A172 (cell line): Measurements from ENCODE around the gene GALNT11. TPM values are rescaled to one million over a fixed set of nuclear protein-coding genes. Genes with fewer than 3 reads are reported as not detected.
"Not testable (repeated sequence)": the region's sequence is repeated elsewhere in the genome, so short reads cannot be mapped to it uniquely, and the experiment has no call there.

Source experiments
- DNase-seq: peaks from one replicate; pipeline ENCODE4 v3.0.0-alpha.2; 2015; ENCODE audit warnings: low spot score
- total RNA-seq: library from RNA; depleted of rRNA; stranded (reverse); fragments of >200 nt; shearing (Covaris generic); gene quantifications from 2 replicates; pipeline ENCODE4 v1.2.3, GENCODE V29; 2014

Gene GALNT11
- total RNA-seq, 1 experiment from 2014 or later, result 73.5 TPM

GRCh38 chr7:152075379-152075778, 49.9 kb downstream of the GALNT11 start:
- DNase-seq, result not testable (repeated sequence)

- DNase-seq, result no peak
Observed at GRCh38 chr7:152076324-152076821, 50.9 kb downstream of the GALNT11 start.

GRCh38 chr7:152076940-152077933, 51.8 kb downstream of the GALNT11 start:
- DNase-seq, result no peak

GRCh38 chr7:152078025-152078424, 52.6 kb downstream of the GALNT11 start:
- DNase-seq, result no peak

- no peak for DNase-seq
Observed at GRCh38 chr7:152078786-152079185, 53.3 kb downstream of the GALNT11 start.

GRCh38 chr7:152081088-152081487, 55.6 kb downstream of the GALNT11 start:
- DNase-seq, result no peak

GRCh38 chr7:152082073-152082721, 56.7 kb downstream of the GALNT11 start:
- not testable (repeated sequence) for DNase-seq

- DNase-seq, result no peak
Observed at GRCh38 chr7:152085131-152085530, 59.7 kb downstream of the GALNT11 start.

- DNase-seq, result no peak
Observed at GRCh38 chr7:152086513-152086912, 61.0 kb downstream of the GALNT11 start.

GRCh38 chr7:152089183-152089582, 63.7 kb downstream of the GALNT11 start:
- DNase-seq, result no peak

- no peak for DNase-seq
Observed at GRCh38 chr7:152090747-152091146, 65.3 kb downstream of the GALNT11 start.

- no peak for DNase-seq
Observed at GRCh38 chr7:152093717-152094116, 68.2 kb downstream of the GALNT11 start.

- DNase-seq, result no peak
Observed at GRCh38 chr7:152095771-152096170, 70.3 kb downstream of the GALNT11 start.

- no peak for DNase-seq
Observed at GRCh38 chr7:152097330-152097729, 71.9 kb downstream of the GALNT11 start.

GRCh38 chr7:152103066-152103465, 77.6 kb downstream of the GALNT11 start:
- no peak for DNase-seq

GRCh38 chr7:152103691-152104090, 78.2 kb downstream of the GALNT11 start:
- DNase-seq, result no peak

GRCh38 chr7:152105205-152105604, 79.7 kb downstream of the GALNT11 start:
- DNase-seq, result no peak

GRCh38 chr7:152106990-152107389, 81.5 kb downstream of the GALNT11 start:
- no peak for DNase-seq

GRCh38 chr7:152107945-152108344, 82.5 kb downstream of the GALNT11 start:
- no peak for DNase-seq

- no peak for DNase-seq
Observed at GRCh38 chr7:152108359-152108758, 82.9 kb downstream of the GALNT11 start.

GRCh38 chr7:152112829-152113228, 87.4 kb downstream of the GALNT11 start:
- no peak for DNase-seq

GRCh38 chr7:152115021-152115718, 89.7 kb downstream of the GALNT11 start:
- no peak for DNase-seq
